HEK293 (cell line): ENCODE results near the gene ZNF525.

ENCODE experiments used
- CTCF ChIA-PET: fragments of 350-600 bp; formaldehyde crosslinking; extraction: SDS; loops from one replicate; lab custom pipeline; 2021; ENCODE audit warnings: antibody characterized with exemption; lab: Yijun Ruan, JAX
- POLR2A ChIA-PET: fragments of 300-600 bp; formaldehyde crosslinking; extraction: SDS; loops from one replicate; lab custom pipeline; 2020; ENCODE audit warnings: antibody characterized with exemption, inconsistent platforms; lab: Yijun Ruan, JAX
- H3K27ac ChIP-seq: fragments of 200-500 bp; sonication (Bioruptor generic); 2 replicates; pipeline ENCODE4 v1.5.1; 2014; ENCODE audit warnings: low read depth, low read length, control low read depth, inconsistent platforms; ENCODE audit errors: extremely low read depth
- H3K36me3 ChIP-seq, 2 experiments: fragments of 200-500 bp in 1 of 2; sonication (Bioruptor generic) in 1 of 2; 1 replicate in 1 of 2; 2 replicates in 1 of 2; pipeline ENCODE4 v1.5.1; 2014 to 2017; ENCODE audit warnings: inconsistent platforms in 2 of 2, low read length in 2 of 2; ENCODE audit not compliant: control insufficient read depth in 2 of 2, insufficient read depth in 1 of 2
- H3K4me1 ChIP-seq: fragments of 200-500 bp; sonication (Bioruptor generic); 2 replicates; pipeline ENCODE4 v1.5.1; 2014; ENCODE audit warnings: mild to moderate bottlenecking, low read length, inconsistent platforms; ENCODE audit not compliant: control insufficient read depth, insufficient read depth
- H3K4me3 ChIP-seq: 2 replicates; pipeline ENCODE4 v1.5.1; 2011; ENCODE audit warnings: low read depth, mild to moderate bottlenecking, control low read depth, low read length, moderate library complexity
- H3K9me3 ChIP-seq: fragments of 200-500 bp; sonication (Bioruptor generic); 2 replicates; pipeline ENCODE4 v1.5.1; 2014; ENCODE audit warnings: low read depth, low read length, inconsistent platforms; ENCODE audit not compliant: control insufficient read depth, insufficient read depth
- KLF1 ChIP-seq: fragments of 450-650 bp; formaldehyde crosslinking; IDR thresholded peaks from 2 replicates; pipeline ENCODE4 v1.5.1; 2016; ENCODE audit warnings: missing biosample characterization, missing genetic modification characterization
- SALL2 ChIP-seq: fragments of 450-650 bp; formaldehyde crosslinking; IDR thresholded peaks from 2 replicates; pipeline ENCODE4 v1.5.0; 2017; ENCODE audit warnings: missing biosample characterization, mild to moderate bottlenecking, missing genetic modification characterization, borderline replicate concordance
- SETDB1 ChIP-seq: IDR thresholded peaks from one replicate; pipeline ENCODE4 v1.6.1; 2017; ENCODE audit warnings: mild to moderate bottlenecking, low read length, moderate library complexity, mixed read lengths; ENCODE audit not compliant: insufficient read length
- TCF7L2 ChIP-seq: IDR thresholded peaks from 2 replicates; pipeline ENCODE4 v1.6.1; 2011; ENCODE audit warnings: low read depth, mild to moderate bottlenecking, inconsistent platforms, low read length, moderate library complexity, borderline replicate concordance
- ZBTB11 ChIP-seq: fragments of 450-650 bp; formaldehyde crosslinking; conservative IDR thresholded peaks from 2 replicates; pipeline ENCODE4 v1.5.1; 2016; ENCODE audit warnings: low read depth, missing biosample characterization, missing genetic modification characterization
- ZBTB44 ChIP-seq: fragments of 450-650 bp; IDR thresholded peaks from 2 replicates; pipeline ENCODE4 v1.5.1; 2018; ENCODE audit warnings: missing biosample characterization, mild to moderate bottlenecking, missing genetic modification characterization
- ZFP69B ChIP-seq: fragments of 450-650 bp; formaldehyde crosslinking; IDR thresholded peaks from 2 replicates; pipeline ENCODE4 v1.5.1; 2016; ENCODE audit warnings: missing biosample characterization, missing genetic modification characterization
- ZNF114 ChIP-seq: fragments of 450-650 bp; formaldehyde crosslinking; IDR thresholded peaks from 2 replicates; pipeline ENCODE4 v1.5.0; 2017; ENCODE audit warnings: missing biosample characterization, missing genetic modification characterization
- ZNF132 ChIP-seq: fragments of 450-650 bp; formaldehyde crosslinking; IDR thresholded peaks from 2 replicates; pipeline ENCODE4 v1.5.1; 2017; ENCODE audit warnings: missing biosample characterization, missing genetic modification characterization, borderline replicate concordance
- ZNF169 ChIP-seq: fragments of 450-650 bp; formaldehyde crosslinking; IDR thresholded peaks from 2 replicates; pipeline ENCODE4 v1.5.1; 2016; ENCODE audit warnings: missing biosample characterization, missing genetic modification characterization
- ZNF175 ChIP-seq: fragments of 450-650 bp; formaldehyde crosslinking; IDR thresholded peaks from 2 replicates; pipeline ENCODE4 v1.5.1; 2016; ENCODE audit warnings: missing biosample characterization, missing genetic modification characterization
- ZNF211 ChIP-seq: fragments of 450-650 bp; formaldehyde crosslinking; IDR thresholded peaks from 2 replicates; pipeline ENCODE4 v1.5.1; 2016; ENCODE audit warnings: low read depth, missing biosample characterization, missing genetic modification characterization
- ZNF26 ChIP-seq: fragments of 450-650 bp; formaldehyde crosslinking; IDR thresholded peaks from 2 replicates; pipeline ENCODE4 v1.5.1; 2016; ENCODE audit warnings: missing biosample characterization, missing genetic modification characterization
- ZNF449 ChIP-seq: fragments of 450-650 bp; formaldehyde crosslinking; IDR thresholded peaks from 2 replicates; pipeline ENCODE4 v1.5.1; 2017; ENCODE audit warnings: missing biosample characterization, mild to moderate bottlenecking, missing genetic modification characterization, moderate library complexity
- ZNF571 ChIP-seq: fragments of 450-650 bp; formaldehyde crosslinking; IDR thresholded peaks from 2 replicates; pipeline ENCODE4 v1.5.0; 2017; ENCODE audit warnings: missing biosample characterization, missing genetic modification characterization
- ZNF747 ChIP-seq: fragments of 450-650 bp; formaldehyde crosslinking; IDR thresholded peaks from 2 replicates; pipeline ENCODE4 v1.5.1; 2016; ENCODE audit warnings: missing biosample characterization, missing genetic modification characterization
- ZNF776 ChIP-seq: fragments of 450-650 bp; formaldehyde crosslinking; IDR thresholded peaks from 2 replicates; pipeline ENCODE4 v1.5.0; 2017; ENCODE audit warnings: missing biosample characterization, missing genetic modification characterization, borderline replicate concordance
- ZSCAN23 ChIP-seq: fragments of 450-650 bp; formaldehyde crosslinking; IDR thresholded peaks from 2 replicates; pipeline ENCODE4 v1.5.1; 2016; ENCODE audit warnings: missing biosample characterization, missing genetic modification characterization

The ZNF525 gene

GRCh38 chr19:53374743-53375142 is 9.2 kb downstream of the ZNF525 start:
- Histone ChIP-seq H3K4me3 (no peak overlapping the region), H3K36me3 (peaks cover 4 to 62% of the 10 kb centered on the region in 2 experiments; a peak in 2 of 3 replicates), H3K27ac (no peak overlapping the region), H3K4me1 (no peaks in the 10 kb centered on the region), H3K9me3 (no peaks in the 10 kb centered on the region)
- TF ChIP-seq SALL2 (tag by site-specific recombination), result no peak
- ChIA-PET CTCF (interaction anchor here (0.6 kb wide), 2 partner anchors 49 to 127 kb away, joined by 4 to 5 read pairs; no protein-coding TSS in a partner anchor), POLR2A (no interaction called here)

GRCh38 chr19:53381376-53381775 is 15.9 kb downstream of the ZNF525 start:
- no peaks in the 10 kb centered on the region for H3K4me1 ChIP-seq
- no peak for TF ChIP-seq ZNF776 (tag by site-specific recombination)
- TF ChIP-seq ZNF132 (tag by site-specific recombination), result no peak
- TF ChIP-seq, all 188 proteins: peak for 0
- ChIA-PET CTCF (interaction anchor here (0.7 kb wide), 1 partner anchor 1137 kb away, joined by 4 read pairs; no protein-coding TSS in a partner anchor), POLR2A (interaction anchor here (1.2 kb wide), 1 partner anchor 13 kb away, joined by 3 read pairs; the partner anchor contains the start of gene ZNF765)
- H3K9me3 ChIP-seq, result no peaks in the 10 kb centered on the region; the same call in 1 of the 2 replicates
- H3K27ac ChIP-seq, result no peak overlapping the region
- H3K4me3 ChIP-seq, result no peak overlapping the region
- H3K36me3 ChIP-seq, result peaks cover 4 to 45% of the 10 kb centered on the region in 2 experiments; a peak in 2 of 3 replicates

- Histone ChIP-seq H3K4me1 (no peaks in the 10 kb centered on the region), H3K4me3 (no peak overlapping the region), H3K36me3 (no peaks in the 10 kb centered on the region), H3K27ac (no peak overlapping the region), H3K9me3 (no peaks in the 10 kb centered on the region; the same call in 1 of the 2 replicates)
- TF ChIP-seq ZNF169 (tag by site-specific recombination), result no peak
- TF ChIP-seq ZNF211 (tag by site-specific recombination), result no peak
- CTCF ChIA-PET, result no interaction called here
- POLR2A ChIA-PET, result interaction anchor here (1.8 kb wide), 1 partner anchor 132 kb away, joined by 4 read pairs; no protein-coding TSS in a partner anchor
Observed at GRCh38 chr19:53388168-53388567, 22.7 kb downstream of the ZNF525 start.

- ChIA-PET CTCF (interaction anchor here (0.6 kb wide), 1 partner anchor 1089 kb away, joined by 3 read pairs; no protein-coding TSS in a partner anchor), POLR2A (interaction anchor here (0.6 to 1.8 kb wide), 2 partner anchors 12 to 132 kb away, joined by 3 to 4 read pairs; no protein-coding TSS in a partner anchor)
- Histone ChIP-seq H3K9me3 (no peaks in the 10 kb centered on the region; the same call in 1 of the 2 replicates), H3K36me3 (no peaks in the 10 kb centered on the region), H3K27ac (no peak overlapping the region), H3K4me3 (no peak overlapping the region), H3K4me1 (no peaks in the 10 kb centered on the region)
- TF ChIP-seq ZNF571 (tag by site-specific recombination), result no peak
- no peak for TF ChIP-seq SETDB1
- TF ChIP-seq ZSCAN23 (tag by site-specific recombination), result no peak
- TF ChIP-seq ZNF747, result no peak
- TF ChIP-seq TCF7L2, result no peak
- TF ChIP-seq ZBTB11 (tag by site-specific recombination), result no peak
- no peak for TF ChIP-seq ZNF114
- TF ChIP-seq ZNF26, result no peak
- no peak for TF ChIP-seq ZBTB44 (tag by site-specific recombination)
- TF ChIP-seq ZFP69B (tag by site-specific recombination), result no peak
- no peak for TF ChIP-seq ZNF449 (tag by site-specific recombination)
- no peak for TF ChIP-seq ZNF175 (tag by site-specific recombination)
- no peak for TF ChIP-seq KLF1
- no peak for TF ChIP-seq ZNF776 (tag by site-specific recombination)
- TF ChIP-seq ZNF132 (tag by site-specific recombination), result no peak
Observed at GRCh38 chr19:53388904-53389303, 23.4 kb downstream of the ZNF525 start.
